Body of pancreas (tissue), 4 donors: Measurements from ENCODE around the gene FNDC3B. TPM values are rescaled to one million over a fixed set of nuclear protein-coding genes. Genes with fewer than 3 reads are reported as not detected.

Experiments used
- ATAC-seq: fragments of 150-250 bp; one replicate; pipeline ENCODE4 v1.9.1; 2016
- DNase-seq, 4 donors: peaks; one replicate each; pipeline ENCODE4 v3.0.0-alpha.2; 2019
- H3K27ac ChIP-seq, 4 donors: fragments of 200-600 bp; sonication (generic); 1 replicate in 3 of 4; 2 replicates in 1 of 4; pipeline versions ENCODE4 v1.5.1 to v1.6.1; 2016 to 2019; ENCODE audit warnings: mild to moderate bottlenecking in 1 of 4, mixed read lengths in 1 of 4, moderate library complexity in 1 of 4
- H3K27me3 ChIP-seq, 2 donors: fragments of 200-600 bp; sonication (generic); one replicate each; pipeline ENCODE4 v1.6.0; 2016; ENCODE audit warnings: mild to moderate bottlenecking in 1 of 2
- H3K36me3 ChIP-seq, 2 donors: fragments of 200-600 bp; sonication (generic); replicated peaks in 1 of 2; 2 replicates each; pipeline ENCODE4 v1.5.1; 2016; ENCODE audit warnings: low read depth in 2 of 2; ENCODE audit not compliant: insufficient read depth in 1 of 2
- H3K4me1 ChIP-seq: fragments of 200-600 bp; sonication (generic); one replicate; pipeline ENCODE4 v1.6.0; 2016
- H3K4me3 ChIP-seq, 2 donors: fragments of 200-600 bp; sonication (generic); 1 replicate in 1 of 2; 2 replicates in 1 of 2; pipeline ENCODE4 v1.5.1; 2016 to 2019
- H3K9me3 ChIP-seq, 3 donors: fragments of 200-600 bp; sonication (generic); 1 replicate in 2 of 3; 2 replicates in 1 of 3; pipeline ENCODE4 v1.5.1; 2016
- CTCF ChIP-seq, 7 experiments: fragments of 450-650 bp in 4 of 7; fragments of 200-600 bp in 3 of 7; sonication (generic) in 3 of 7; IDR thresholded peaks; one replicate each; pipeline ENCODE4 v1.5.1; 2016 to 2019; ENCODE audit warnings: antibody characterized with exemption in 7 of 7
- POLR2A ChIP-seq, 3 donors: fragments of 450-650 bp; IDR thresholded peaks; one replicate each; pipeline ENCODE4 v1.6.1; 2016; ENCODE audit warnings: antibody characterized with exemption in 3 of 3, mild to moderate bottlenecking in 2 of 3
- WGBS, 2 donors: methylation state at CpG; one replicate each; pipeline ENCODE4 v1.1.5; 2017; 5-methylcytosine and 5-hydroxymethylcytosine counted together
- intact Hi-C: fragments of 100-400 bp; cut with DNase I; formaldehyde crosslinking; loops from one replicate; pipeline ENCODE4 v1.15.1; 2023
- total RNA-seq, 2 donors: library from RNA; depleted of rRNA; stranded (reverse); fragments of >200 nt; gene quantifications; one replicate each; pipeline ENCODE4 v1.1.0, GENCODE V29; 2016

The FNDC3B gene
- total RNA-seq, 2 donors from 2014 or later = 64.3 to 86.0 TPM

GRCh38 chr3:172201136-172201869 is 161.9 kb downstream of the FNDC3B start:
- 58 to 62% methylated on average over 11 of the region's 11 CpGs for WGBS, 2 donors
- TF ChIP-seq CTCF (IDR thresholded peaks at IDR 0.05) (no peak), POLR2A (IDR thresholded peaks at IDR 0.05) (no peak)
- peaks cover 57% of the 10 kb centered on the region for H3K4me1 ChIP-seq
- intact Hi-C loops = no loop called here
- H3K27ac ChIP-seq = peak overlapping the region in 3 of 4 donors; percentile 22 to 67 (median 49)
- DNase-seq (peak; percentile 58 to 71 (median 68)), ATAC-seq (peak; percentile 47)
- no peak overlapping the region for H3K4me3 ChIP-seq
- no peaks in the 10 kb centered on the region for H3K9me3 ChIP-seq
- H3K36me3 ChIP-seq = no peaks in the 10 kb centered on the region
- H3K27me3 ChIP-seq = no peaks in the 10 kb centered on the region

GRCh38 chr3:172201870-172202236 is 162.5 kb downstream of the FNDC3B start:
- no peaks in the 10 kb centered on the region for H3K9me3 ChIP-seq
- ATAC-seq (peak; percentile 54), DNase-seq (peak in 1 of 4 donors; percentile 40)
- no peak overlapping the region for H3K4me3 ChIP-seq
- 10 to 20% methylated on average over 3 of the region's 3 CpGs for WGBS, 2 donors
- intact Hi-C loops = no loop called here
- H3K27ac ChIP-seq = peak overlapping the region in 3 of 4 donors; percentile 13 to 67 (median 49)
- TF ChIP-seq CTCF (IDR thresholded peaks at IDR 0.05) = no peak
- no peak for TF ChIP-seq POLR2A (IDR thresholded peaks at IDR 0.05)
- H3K36me3 ChIP-seq = no peaks in the 10 kb centered on the region
- H3K4me1 ChIP-seq = peaks cover 57% of the 10 kb centered on the region
- H3K27me3 ChIP-seq = no peaks in the 10 kb centered on the region

- ATAC-seq (no peak), DNase-seq (no peak)
- Histone ChIP-seq H3K4me1 (peaks cover 57% of the 10 kb centered on the region), H3K36me3 (no peaks in the 10 kb centered on the region), H3K27me3 (no peaks in the 10 kb centered on the region), H3K27ac (peak overlapping the region in 3 of 4 donors; percentile 22 to 67 (median 49)), H3K4me3 (no peak overlapping the region), H3K9me3 (no peaks in the 10 kb centered on the region)
- TF ChIP-seq POLR2A (IDR thresholded peaks at IDR 0.05) (no peak), CTCF (IDR thresholded peaks at IDR 0.05) (no peak)
- 76% methylated on average over 3 of the region's 3 CpGs for WGBS, 2 donors
- intact Hi-C loops = no loop called here
Observed at GRCh38 chr3:172202797-172203196, 163.4 kb downstream of the FNDC3B start.

- Histone ChIP-seq H3K4me1 (peaks cover 59% of the 10 kb centered on the region), H3K27me3 (no peaks in the 10 kb centered on the region), H3K4me3 (no peak overlapping the region), H3K36me3 (no peaks in the 10 kb centered on the region), H3K27ac (peak overlapping the region; percentile 22 to 67 (median 47)), H3K9me3 (no peaks in the 10 kb centered on the region)
- intact Hi-C loops = no loop called here
- no peak for TF ChIP-seq POLR2A (IDR thresholded peaks at IDR 0.05)
- no peak for TF ChIP-seq CTCF (IDR thresholded peaks at IDR 0.05)
- DNase-seq = peak; percentile 24 to 52 (median 46)
- WGBS, 2 donors = 15 to 20% methylated on average over 9 of the region's 9 CpGs
- peak; percentile 57 for ATAC-seq
Observed at GRCh38 chr3:172203522-172204258, 164.3 kb downstream of the FNDC3B start.
